WTC11 (cell line): Measurements from ENCODE around the gene BRICD5.

ENCODE experiments used
- ESRRA ChIP-seq: sonication (generic); formaldehyde crosslinking; IDR thresholded peaks from 2 replicates; pipeline ENCODE4 v1.8.1; 2022; ENCODE audit warnings: mild to moderate bottlenecking, missing genetic modification reagents, borderline replicate concordance
- NFYB ChIP-seq: sonication (generic); formaldehyde crosslinking; conservative IDR thresholded peaks from 2 replicates; pipeline ENCODE4 v1.8.0; 2022; ENCODE audit warnings: low read depth, missing genetic modification reagents
- SP1 ChIP-seq: sonication (generic); formaldehyde crosslinking; conservative IDR thresholded peaks from 2 replicates; pipeline ENCODE4 v1.8.1; 2022; ENCODE audit warnings: missing genetic modification reagents
- TEAD4 ChIP-seq: sonication (generic); formaldehyde crosslinking; IDR thresholded peaks from 2 replicates; pipeline ENCODE4 v1.8.0; 2022; ENCODE audit warnings: mild to moderate bottlenecking, missing genetic modification reagents
- TP53 ChIP-seq: sonication (generic); formaldehyde crosslinking; IDR thresholded peaks from 2 replicates; pipeline ENCODE4 v1.8.1; 2023; ENCODE audit warnings: mild to moderate bottlenecking, missing genetic modification reagents
- ZNF263 ChIP-seq: sonication (generic); formaldehyde crosslinking; IDR thresholded peaks from 2 replicates; pipeline ENCODE4 v1.8.1; 2022; ENCODE audit warnings: low read depth, mild to moderate bottlenecking, moderate library complexity, missing genetic modification reagents
- TF ChIP-seq, protein P1 (sequence below): fragments of 200-600 bp; IDR thresholded peaks from 2 replicates; pipeline ENCODE4 v1.8.0; 2022; ENCODE audit warnings: antibody characterized with exemption
- TF ChIP-seq, protein P2 (sequence below): sonication (generic); formaldehyde crosslinking; IDR thresholded peaks from 2 replicates; pipeline ENCODE4 v1.8.1; 2023; ENCODE audit warnings: mild to moderate bottlenecking, missing genetic modification reagents, moderate library complexity
- TF ChIP-seq, protein P3 (sequence below): sonication (generic); formaldehyde crosslinking; IDR thresholded peaks from 2 replicates; pipeline ENCODE4 v1.8.1; 2022; ENCODE audit warnings: mild to moderate bottlenecking, missing genetic modification reagents, moderate library complexity, borderline replicate concordance
- TF ChIP-seq, protein P4 (sequence below): sonication (generic); formaldehyde crosslinking; IDR thresholded peaks from 2 replicates; pipeline ENCODE4 v1.8.0; 2022; ENCODE audit warnings: mild to moderate bottlenecking, missing genetic modification reagents
- TF ChIP-seq, protein P5 (sequence below): fragments of 250-450 bp; sonication (Bioruptor Pico); IDR thresholded peaks from 2 replicates; pipeline ENCODE4 v1.9.0; 2021; ENCODE audit warnings: moderate library complexity, mild to moderate bottlenecking, inconsistent platforms, borderline replicate concordance

DNA sequence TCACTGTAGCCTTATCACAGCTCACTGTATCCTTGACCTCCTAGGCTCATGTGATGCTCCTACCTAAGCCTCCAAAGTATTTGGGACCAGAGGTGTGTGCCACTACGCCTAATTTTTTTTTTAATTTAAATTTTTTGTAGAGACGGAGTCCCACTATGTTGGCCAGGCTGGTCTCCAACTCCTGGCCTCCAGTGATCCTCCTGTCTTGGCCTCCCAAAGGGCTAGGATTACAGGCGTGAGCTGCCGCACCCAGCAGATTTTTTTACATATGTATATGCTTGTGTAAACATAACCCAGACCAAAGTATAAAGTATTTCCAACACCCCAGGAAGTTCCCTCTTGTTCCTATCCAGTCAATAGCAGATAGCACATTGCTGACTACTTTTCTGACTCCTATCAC, 5.7 kb upstream of the BRICD5 start:
- TF ChIP-seq, protein P1, sequence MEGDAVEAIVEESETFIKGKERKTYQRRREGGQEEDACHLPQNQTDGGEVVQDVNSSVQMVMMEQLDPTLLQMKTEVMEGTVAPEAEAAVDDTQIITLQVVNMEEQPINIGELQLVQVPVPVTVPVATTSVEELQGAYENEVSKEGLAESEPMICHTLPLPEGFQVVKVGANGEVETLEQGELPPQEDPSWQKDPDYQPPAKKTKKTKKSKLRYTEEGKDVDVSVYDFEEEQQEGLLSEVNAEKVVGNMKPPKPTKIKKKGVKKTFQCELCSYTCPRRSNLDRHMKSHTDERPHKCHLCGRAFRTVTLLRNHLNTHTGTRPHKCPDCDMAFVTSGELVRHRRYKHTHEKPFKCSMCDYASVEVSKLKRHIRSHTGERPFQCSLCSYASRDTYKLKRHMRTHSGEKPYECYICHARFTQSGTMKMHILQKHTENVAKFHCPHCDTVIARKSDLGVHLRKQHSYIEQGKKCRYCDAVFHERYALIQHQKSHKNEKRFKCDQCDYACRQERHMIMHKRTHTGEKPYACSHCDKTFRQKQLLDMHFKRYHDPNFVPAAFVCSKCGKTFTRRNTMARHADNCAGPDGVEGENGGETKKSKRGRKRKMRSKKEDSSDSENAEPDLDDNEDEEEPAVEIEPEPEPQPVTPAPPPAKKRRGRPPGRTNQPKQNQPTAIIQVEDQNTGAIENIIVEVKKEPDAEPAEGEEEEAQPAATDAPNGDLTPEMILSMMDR: no peak
- TF ChIP-seq, protein P2, sequence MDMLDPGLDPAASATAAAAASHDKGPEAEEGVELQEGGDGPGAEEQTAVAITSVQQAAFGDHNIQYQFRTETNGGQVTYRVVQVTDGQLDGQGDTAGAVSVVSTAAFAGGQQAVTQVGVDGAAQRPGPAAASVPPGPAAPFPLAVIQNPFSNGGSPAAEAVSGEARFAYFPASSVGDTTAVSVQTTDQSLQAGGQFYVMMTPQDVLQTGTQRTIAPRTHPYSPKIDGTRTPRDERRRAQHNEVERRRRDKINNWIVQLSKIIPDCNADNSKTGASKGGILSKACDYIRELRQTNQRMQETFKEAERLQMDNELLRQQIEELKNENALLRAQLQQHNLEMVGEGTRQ (CRISPR knock-in tag): no peak
- TF ChIP-seq NFYB: no peak
- TF ChIP-seq ZNF263 (CRISPR knock-in tag): no peak
- TF ChIP-seq, protein P3, sequence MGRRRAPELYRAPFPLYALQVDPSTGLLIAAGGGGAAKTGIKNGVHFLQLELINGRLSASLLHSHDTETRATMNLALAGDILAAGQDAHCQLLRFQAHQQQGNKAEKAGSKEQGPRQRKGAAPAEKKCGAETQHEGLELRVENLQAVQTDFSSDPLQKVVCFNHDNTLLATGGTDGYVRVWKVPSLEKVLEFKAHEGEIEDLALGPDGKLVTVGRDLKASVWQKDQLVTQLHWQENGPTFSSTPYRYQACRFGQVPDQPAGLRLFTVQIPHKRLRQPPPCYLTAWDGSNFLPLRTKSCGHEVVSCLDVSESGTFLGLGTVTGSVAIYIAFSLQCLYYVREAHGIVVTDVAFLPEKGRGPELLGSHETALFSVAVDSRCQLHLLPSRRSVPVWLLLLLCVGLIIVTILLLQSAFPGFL (CRISPR knock-in tag): no peak
- TF ChIP-seq ESRRA (CRISPR knock-in tag): no peak
- TF ChIP-seq, protein P4, sequence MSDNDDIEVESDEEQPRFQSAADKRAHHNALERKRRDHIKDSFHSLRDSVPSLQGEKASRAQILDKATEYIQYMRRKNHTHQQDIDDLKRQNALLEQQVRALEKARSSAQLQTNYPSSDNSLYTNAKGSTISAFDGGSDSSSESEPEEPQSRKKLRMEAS (CRISPR knock-in tag): no peak
- no peak for TF ChIP-seq TEAD4
- TF ChIP-seq, protein P5, sequence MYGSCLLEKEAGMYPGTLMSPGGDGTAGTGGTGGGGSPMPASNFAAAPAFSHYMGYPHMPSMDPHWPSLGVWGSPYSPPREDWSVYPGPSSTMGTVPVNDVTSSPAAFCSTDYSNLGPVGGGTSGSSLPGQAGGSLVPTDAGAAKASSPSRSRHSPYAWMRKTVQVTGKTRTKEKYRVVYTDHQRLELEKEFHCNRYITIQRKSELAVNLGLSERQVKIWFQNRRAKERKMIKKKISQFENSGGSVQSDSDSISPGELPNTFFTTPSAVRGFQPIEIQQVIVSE (CRISPR knock-in tag): no peak
- no peak for TF ChIP-seq SP1 (CRISPR knock-in tag)
- no peak for TF ChIP-seq TP53 (CRISPR knock-in tag)
